CD4-positive, alpha-beta memory T cell (primary cell): ENCODE data around the gene RTL5. TPM values are rescaled to one million over a fixed set of nuclear protein-coding genes. Genes with fewer than 3 reads are reported as not detected.

Source experiments
- CTCF ChIA-PET: fragments of 350-600 bp; sonication (Branson Sonifier 250); formaldehyde crosslinking; loops from one replicate; lab custom pipeline; 2021; ENCODE audit warnings: inconsistent platforms; ENCODE audit not compliant: partially characterized antibody; lab: Charles Lee
- POLR2A ChIA-PET: fragments of 350-600 bp; sonication (Branson Sonifier 250); formaldehyde crosslinking; loops from one replicate; lab custom pipeline; 2021; ENCODE audit not compliant: partially characterized antibody; lab: Charles Lee
- DNase-seq, 5 donors: peaks; one replicate each; pipeline versions ENCODE4 v3.0.0 to v3.0.0-alpha.2; 2020 to 2022; ENCODE audit warnings: mixed read lengths in 1 of 5
- H3K27ac ChIP-seq: one replicate; pipeline ENCODE4 v1.7.0; 2013; ENCODE audit warnings: low read depth, low read length
- H3K27me3 ChIP-seq: 2 replicates; pipeline ENCODE4 v1.7.0; 2013; ENCODE audit warnings: mild to moderate bottlenecking, low read length, moderate library complexity; ENCODE audit not compliant: insufficient read depth
- H3K36me3 ChIP-seq: 2 replicates; pipeline ENCODE4 v1.7.0; 2013; ENCODE audit warnings: mild to moderate bottlenecking, low read length, moderate library complexity; ENCODE audit not compliant: insufficient read depth
- H3K4me1 ChIP-seq: 2 replicates; pipeline ENCODE4 v1.7.0; 2013; ENCODE audit warnings: mild to moderate bottlenecking, low read length, moderate library complexity; ENCODE audit not compliant: insufficient read depth
- H3K4me3 ChIP-seq, 2 donors: one replicate each; pipeline ENCODE4 v1.7.0; 2013; ENCODE audit warnings: low read length in 2 of 2, mild to moderate bottlenecking in 1 of 2
- H3K9me3 ChIP-seq, 2 donors: one replicate each; pipeline ENCODE4 v1.7.0; 2013; ENCODE audit warnings: low read length in 2 of 2, control low read depth in 1 of 2; ENCODE audit not compliant: control insufficient read depth in 1 of 2
- H3K27ac Mint-ChIP-seq, 7 donors: one replicate each; pipeline ENCODE4 v1.8.0; 2020 to 2021; ENCODE audit warnings: mixed read lengths in 7 of 7, mild to moderate bottlenecking in 6 of 7, inconsistent platforms in 3 of 7, moderate library complexity in 3 of 7
- H3K27me3 Mint-ChIP-seq, 2 donors: one replicate each; pipeline ENCODE4 v1.8.0; 2020 to 2021; ENCODE audit warnings: mixed read lengths in 2 of 2
- H3K36me3 Mint-ChIP-seq, 2 donors: one replicate each; pipeline ENCODE4 v1.8.0; 2020 to 2021; ENCODE audit warnings: mixed read lengths in 2 of 2, inconsistent platforms in 1 of 2, mild to moderate bottlenecking in 1 of 2
- H3K4me1 Mint-ChIP-seq, 4 donors: one replicate each; pipeline ENCODE4 v1.8.0; 2020 to 2021; ENCODE audit warnings: mixed read lengths in 4 of 4, mild to moderate bottlenecking in 1 of 4
- H3K4me3 Mint-ChIP-seq, 8 donors: one replicate each; pipeline ENCODE4 v1.8.0; 2020 to 2021; ENCODE audit warnings: mixed read lengths in 8 of 8, mild to moderate bottlenecking in 7 of 8, moderate library complexity in 6 of 8, inconsistent platforms in 3 of 8
- H3K9me3 Mint-ChIP-seq, 8 donors: one replicate each; pipeline ENCODE4 v1.8.0; 2020 to 2021; ENCODE audit warnings: mixed read lengths in 8 of 8, mild to moderate bottlenecking in 5 of 8, inconsistent platforms in 3 of 8, moderate library complexity in 1 of 8
- intact Hi-C: fragments of 100-400 bp; cut with micrococcal nuclease; formaldehyde crosslinking; loops from one replicate; pipeline ENCODE4 v1.15.1; 2023
- polyA plus RNA-seq, 2 donors: library from polyadenylated mRNA; unstranded; fragments of 300-500 nt; fragmentation: Illumina TruSeq; gene quantifications; one replicate each; pipeline ENCODE4 v1.2.3, GENCODE V29; 2021
- total RNA-seq, 2 experiments: library from RNA; stranded (reverse); gene quantifications; one replicate each; pipeline ENCODE4 v1.2.3, GENCODE V29; 2021

The RTL5 gene
- total and polyA plus RNA-seq, 4 experiments from 2014 or later, result 0.20 to 8.4 (median 7.8) TPM; not detected in 1

- intact Hi-C loops, result no loop called here
- Mint-ChIP-seq H3K27ac (peak overlapping the region in 3 of 7 donors; percentile 33 to 55 (median 38)), H3K27me3 (no peaks in the 10 kb centered on the region), H3K4me3 (peak overlapping the region in 1 of 8 donors; percentile 9), H3K9me3 (no peaks in the 10 kb centered on the region), H3K4me1 (peaks cover 22 to 67% (median 42%) of the 10 kb centered on the region in 4 donors), H3K36me3 (peaks cover 4 to 13% of the 10 kb centered on the region in 2 donors)
- no peaks in the 10 kb centered on the region for H3K36me3 ChIP-seq
- ChIA-PET CTCF (no interaction called here), POLR2A (interaction anchor here (0.5 to 1.9 kb wide), 2 partner anchors 10 to 15 kb away, joined by 3 to 9 read pairs; no protein-coding TSS in a partner anchor)
- no peaks in the 10 kb centered on the region for H3K9me3 ChIP-seq
- H3K27ac ChIP-seq, result no peak overlapping the region
- H3K4me1 ChIP-seq, result peaks cover 32% of the 10 kb centered on the region
- no peak for DNase-seq
- no peak overlapping the region for H3K4me3 ChIP-seq
- no peaks in the 10 kb centered on the region for H3K27me3 ChIP-seq
These were observed 20.6 kb downstream of the RTL5 start for GRCh38 chrX:72110876-72111708.

- Histone ChIP-seq H3K9me3 (no peaks in the 10 kb centered on the region), H3K27me3 (no peaks in the 10 kb centered on the region), H3K4me1 (peaks cover 40% of the 10 kb centered on the region), H3K4me3 (no peak overlapping the region), H3K36me3 (no peaks in the 10 kb centered on the region), H3K27ac (no peak overlapping the region)
- DNase-seq, result no peak
- intact Hi-C loops, result no loop called here
- peak overlapping the region in 1 of 8 donors; percentile 9 for H3K4me3 Mint-ChIP-seq
- H3K27me3 Mint-ChIP-seq, result no peaks in the 10 kb centered on the region
- H3K4me1 Mint-ChIP-seq, result peaks cover 26 to 68% (median 47%) of the 10 kb centered on the region in 4 donors
- ChIA-PET CTCF (interaction anchor here (1.1 kb wide), 1 partner anchor 15 kb away, joined by 3 read pairs; no protein-coding TSS in a partner anchor), POLR2A (interaction anchor here (0.7 kb wide), 1 partner anchor 71 kb away, joined by 3 read pairs; the partner anchor contains the start of gene PIN4)
- peak overlapping the region in 1 of 7 donors; percentile 24 for H3K27ac Mint-ChIP-seq
- H3K36me3 Mint-ChIP-seq, result peaks cover 4 to 18% of the 10 kb centered on the region in 2 donors
- no peaks in the 10 kb centered on the region for H3K9me3 Mint-ChIP-seq
These were observed 21.5 kb downstream of the RTL5 start for GRCh38 chrX:72110051-72110875.

GRCh38 chrX:72108666-72109065, 23.0 kb downstream of the RTL5 start:
- Mint-ChIP-seq H3K4me1 (peaks cover 33 to 74% (median 53%) of the 10 kb centered on the region in 4 donors), H3K27me3 (no peaks in the 10 kb centered on the region)

GRCh38 chrX:72107841-72108595, 23.7 kb downstream of the RTL5 start:
- H3K4me1 Mint-ChIP-seq, result peaks cover 38 to 76% (median 55%) of the 10 kb centered on the region in 4 donors
- DNase-seq, result no peak

More at GRCh38 chrX:72108666-72109065, 23.0 kb downstream of the RTL5 start:
- H3K9me3 Mint-ChIP-seq, result no peaks in the 10 kb centered on the region
- DNase-seq, result no peak
- no peaks in the 10 kb centered on the region for H3K27me3 ChIP-seq
- peaks cover 49% of the 10 kb centered on the region for H3K4me1 ChIP-seq
- H3K4me3 Mint-ChIP-seq, result peak overlapping the region in 2 of 8 donors; percentile 12 to 15
- intact Hi-C loops, result no loop called here
- H3K4me3 ChIP-seq, result no peak overlapping the region
- ChIA-PET POLR2A (interaction anchor here (11.0 kb wide), 1 partner anchor 15 kb away, joined by 116 read pairs; no protein-coding TSS in a partner anchor), CTCF (no interaction called here)
- H3K36me3 ChIP-seq, result no peaks in the 10 kb centered on the region
- H3K36me3 Mint-ChIP-seq, result peaks cover 4 to 20% of the 10 kb centered on the region in 2 donors
- no peaks in the 10 kb centered on the region for H3K9me3 ChIP-seq
- no peak overlapping the region for H3K27ac ChIP-seq
- H3K27ac Mint-ChIP-seq, result peak overlapping the region in 5 of 7 donors; percentile 44 to 92 (median 79)

GRCh38 chrX:72107320-72107719, 24.4 kb downstream of the RTL5 start:
- H3K36me3 ChIP-seq, result no peaks in the 10 kb centered on the region
- POLR2A ChIA-PET, result interaction anchor here (0.8 to 11.0 kb wide), 2 partner anchors 13 to 16 kb away, joined by 3 to 116 read pairs; no protein-coding TSS in a partner anchor
- Mint-ChIP-seq H3K27ac (peak overlapping the region; percentile 84 to 96 (median 91)), H3K36me3 (peaks cover 4 to 20% of the 10 kb centered on the region in 2 donors), H3K4me3 (peak overlapping the region in 7 of 8 donors; percentile 24 to 75 (median 48)), H3K4me1 (peaks cover 38 to 80% (median 58%) of the 10 kb centered on the region in 4 donors), H3K27me3 (no peaks in the 10 kb centered on the region), H3K9me3 (no peaks in the 10 kb centered on the region)
- H3K27me3 ChIP-seq, result no peaks in the 10 kb centered on the region
- H3K9me3 ChIP-seq, result no peaks in the 10 kb centered on the region
- H3K4me3 ChIP-seq, result no peak overlapping the region
- H3K4me1 ChIP-seq, result peaks cover 53% of the 10 kb centered on the region
- DNase-seq, result peak in 3 of 5 donors; percentile 26 to 79 (median 36)
- intact Hi-C loops, result no loop called here
- CTCF ChIA-PET, result no interaction called here
- no peak overlapping the region for H3K27ac ChIP-seq

More at GRCh38 chrX:72107841-72108595, 23.7 kb downstream of the RTL5 start:
- peaks cover 49% of the 10 kb centered on the region for H3K4me1 ChIP-seq
- CTCF ChIA-PET, result no interaction called here
- no peaks in the 10 kb centered on the region for H3K27me3 ChIP-seq
- Mint-ChIP-seq H3K36me3 (peaks cover 4 to 20% of the 10 kb centered on the region in 2 donors), H3K27ac (peak overlapping the region; percentile 84 to 96 (median 91)), H3K9me3 (no peaks in the 10 kb centered on the region), H3K27me3 (no peaks in the 10 kb centered on the region), H3K4me3 (peak overlapping the region in 6 of 8 donors; percentile 40 to 75 (median 54))
- POLR2A ChIA-PET, result interaction anchor here (11.0 kb wide), 1 partner anchor 15 kb away, joined by 116 read pairs; no protein-coding TSS in a partner anchor
- intact Hi-C loops, result no loop called here
- H3K4me3 ChIP-seq, result no peak overlapping the region
- no peak overlapping the region for H3K27ac ChIP-seq
- no peaks in the 10 kb centered on the region for H3K9me3 ChIP-seq
- no peaks in the 10 kb centered on the region for H3K36me3 ChIP-seq

- Mint-ChIP-seq H3K9me3 (no peaks in the 10 kb centered on the region), H3K4me3 (peak overlapping the region; percentile 36 to 80 (median 76)), H3K27me3 (no peaks in the 10 kb centered on the region), H3K36me3 (peaks cover 4 to 28% of the 10 kb centered on the region in 2 donors), H3K27ac (peak overlapping the region; percentile 92 to 98 (median 96)), H3K4me1 (peaks cover 45 to 86% (median 68%) of the 10 kb centered on the region in 4 donors)
- ChIA-PET CTCF (interaction anchor here (0.7 to 1.7 kb wide), 10 partner anchors 10 to 87 kb away, joined by 3 to 7 read pairs (median 4); partner anchors contain the start of gene RTL5), POLR2A (interaction anchor here (0.8 to 11.0 kb wide), 8 partner anchors 10 to 87 kb away, joined by 3 to 116 read pairs (median 4); partner anchors contain the start of gene PIN4)
- peaks cover 70% of the 10 kb centered on the region for H3K4me1 ChIP-seq
- intact Hi-C loops, result loop anchor here (1.0 kb wide), 1 partner anchor 16 kb away; no protein-coding TSS in a partner anchor
- H3K27me3 ChIP-seq, result no peaks in the 10 kb centered on the region
- H3K27ac ChIP-seq, result peak overlapping the region; percentile 83
- peak overlapping the region in 1 of 2 donors; percentile 41 for H3K4me3 ChIP-seq
- H3K36me3 ChIP-seq, result no peaks in the 10 kb centered on the region
- no peaks in the 10 kb centered on the region for H3K9me3 ChIP-seq
- peak; percentile 81 to 94 (median 90) for DNase-seq
These were observed 26.3 kb downstream of the RTL5 start for GRCh38 chrX:72105436-72105835.
